Measurements from ENCODE around the gene ZNF516.

GRCh38 chr18:76353500-76353899 lies 141.5 kb downstream of the ZNF516 start:
- TF ChIP-seq MAX (IDR thresholded peaks at IDR 0.05; ENCODE audit: low read depth, low read length): no peak
- no peak for TF ChIP-seq CTCF (IDR thresholded peaks at IDR 0.05 in 2 of 3, conservative IDR thresholded peaks at IDR 0.05 in 1 of 3; ENCODE audit: control insufficient read depth in 2 of 3, extremely low read depth in 1 of 3, insufficient read depth in 1 of 3, low read depth in 3 of 3, low read length in 3 of 3)
- TF ChIP-seq EP300 (IDR thresholded peaks at IDR 0.05; ENCODE audit: borderline replicate concordance in 1 of 2, control insufficient read depth in 1 of 2, low read depth in 2 of 2, low read length in 2 of 2): no peak

Data from GM12878 (cell line).